Parietal lobe (tissue), 2 donors: ENCODE data around the gene NCOA6. TPM values are rescaled to one million over a fixed set of nuclear protein-coding genes. Genes with fewer than 3 reads are reported as not detected.

Experiments used
- small RNA-seq: library from RNA; depleted of rRNA; stranded (forward); fragments of <200 nt; gene quantifications from one replicate; pipeline ENCODE3, GENCODE V24; 2014; ENCODE audit warnings: low replicate concordance
- total RNA-seq: library from RNA; depleted of rRNA; stranded (reverse); fragments of >200 nt; gene quantifications from one replicate; pipeline ENCODE4 v1.2.3, GENCODE V29; 2014

The NCOA6 gene
- total RNA-seq: 51.6 TPM

DNA sequence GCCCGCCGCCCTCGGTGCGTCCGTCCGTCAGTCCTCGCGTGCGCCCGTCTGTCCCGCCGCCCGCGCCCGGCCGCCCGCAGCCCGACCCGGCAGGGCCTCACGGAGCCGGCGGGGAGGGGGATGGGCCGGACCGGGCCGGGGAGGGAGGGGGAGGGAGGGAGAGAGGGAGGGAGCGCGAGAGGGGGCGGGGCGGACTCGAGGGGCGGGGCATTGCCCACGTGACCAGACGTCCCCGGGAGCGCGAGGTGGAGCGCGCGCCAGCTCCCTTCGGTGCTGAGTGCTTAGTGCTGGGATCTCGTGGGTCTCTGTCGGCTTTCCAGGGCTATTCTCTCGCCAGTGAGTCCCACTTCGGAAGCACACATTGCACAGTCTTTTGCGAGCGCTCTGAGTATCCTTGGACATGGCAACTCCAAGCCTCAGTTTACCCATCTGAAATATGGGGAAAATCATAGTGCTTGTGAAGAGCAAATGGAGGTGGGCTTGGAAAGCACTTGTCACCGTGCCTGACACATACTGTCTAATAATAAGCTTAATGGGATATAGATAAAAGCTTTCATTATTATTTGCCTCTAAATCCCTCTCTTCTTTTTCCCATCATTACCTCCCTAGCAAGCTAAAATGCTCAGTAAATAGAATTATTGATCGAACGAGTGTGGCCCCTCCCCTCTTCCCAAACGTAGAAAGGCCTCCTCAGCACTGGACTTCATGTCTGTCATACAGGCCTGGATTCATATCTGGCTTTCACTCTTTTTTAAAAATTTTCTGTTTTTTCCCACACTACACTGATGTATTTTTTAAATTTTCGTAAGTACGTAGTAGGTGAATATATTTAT, at the start of gene NCOA6:
NCOA6 (minus strand) TSS at position 122 of the 833 bp plus-strand sequence. CDS start 43,296 bp downstream, outside the sequence.

DNA sequence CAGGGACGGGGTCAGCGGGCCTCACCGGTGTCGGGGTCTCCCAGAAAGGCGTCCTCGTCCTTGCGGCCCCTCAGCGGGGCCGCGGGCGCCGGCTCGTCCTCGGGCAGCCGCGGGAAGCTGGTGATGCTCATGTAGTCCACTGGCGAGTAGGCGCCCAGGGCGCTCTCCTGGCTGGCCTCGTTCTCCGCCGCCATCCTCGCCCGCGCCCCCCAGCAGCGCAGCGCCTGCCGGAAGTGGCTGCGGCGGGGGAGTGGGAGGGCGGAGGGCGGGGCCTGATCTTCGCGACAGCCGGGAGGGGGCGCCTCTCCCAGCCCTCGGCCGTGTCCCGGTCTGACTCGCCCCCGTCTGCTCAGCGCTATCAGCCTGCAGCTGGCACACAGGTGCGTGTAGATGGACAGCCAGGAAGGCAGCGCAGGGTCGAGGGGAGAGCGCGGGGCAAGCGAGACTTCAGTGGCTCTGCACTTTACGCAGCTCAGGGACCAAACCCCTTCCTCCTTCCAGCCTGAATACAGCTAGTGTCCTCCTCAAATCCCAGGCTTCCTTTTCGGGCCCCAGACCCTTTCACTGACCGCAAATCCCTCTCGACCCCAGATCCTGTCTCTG, 47.3 kb upstream of the NCOA6 start, which contains the start of gene GGT7:
GGT7 (minus strand) TSS at position 235 of the 603 bp plus-strand sequence; CDS start at position 194, 41 bp downstream.

DNA sequence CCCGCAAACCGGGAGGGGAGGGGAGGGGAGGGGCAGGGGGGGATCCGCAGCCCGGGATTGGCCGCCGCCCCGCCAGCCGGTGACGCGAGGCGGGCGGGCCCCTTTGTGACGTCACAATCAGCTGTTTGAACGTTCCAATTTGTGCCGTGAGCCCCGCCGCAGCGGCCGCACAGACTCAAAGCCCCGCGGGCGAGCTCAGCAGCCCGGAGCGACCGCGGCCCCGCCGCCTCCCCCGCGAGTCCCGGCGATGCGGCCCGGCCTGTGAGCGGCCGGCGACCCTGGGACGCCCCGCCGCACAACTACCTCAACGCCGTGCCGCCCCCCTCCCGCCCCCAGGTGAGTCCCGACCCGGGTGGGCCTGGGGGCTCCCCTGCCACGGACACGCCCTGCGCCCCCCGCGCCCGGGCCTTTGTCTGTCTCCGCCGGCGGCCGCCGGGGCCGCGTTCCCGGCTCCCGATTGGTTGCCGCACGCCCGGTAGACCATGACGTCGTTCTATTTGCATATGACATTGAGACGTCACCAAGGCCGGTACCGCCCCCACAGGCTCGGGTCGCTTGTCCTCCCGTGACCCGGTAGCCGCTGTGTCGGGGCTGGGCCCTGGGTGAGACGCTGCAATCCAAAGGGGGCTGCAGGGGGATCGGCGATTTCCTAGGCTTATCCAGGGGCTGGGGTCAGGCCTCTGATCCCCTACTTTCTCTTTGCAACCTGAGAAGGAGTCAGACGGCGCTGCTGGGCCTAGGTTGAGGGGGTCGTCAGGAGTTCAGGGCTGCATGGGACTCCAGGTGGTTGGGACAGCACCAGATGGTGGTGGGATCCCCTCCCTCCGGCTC, 121.1 kb downstream of the NCOA6 start, which contains the start of gene TP53INP2:
TP53INP2 (plus strand) TSS at position 168 of the 831 bp plus-strand sequence. CDS start 4,396 bp downstream, outside the sequence.

DNA sequence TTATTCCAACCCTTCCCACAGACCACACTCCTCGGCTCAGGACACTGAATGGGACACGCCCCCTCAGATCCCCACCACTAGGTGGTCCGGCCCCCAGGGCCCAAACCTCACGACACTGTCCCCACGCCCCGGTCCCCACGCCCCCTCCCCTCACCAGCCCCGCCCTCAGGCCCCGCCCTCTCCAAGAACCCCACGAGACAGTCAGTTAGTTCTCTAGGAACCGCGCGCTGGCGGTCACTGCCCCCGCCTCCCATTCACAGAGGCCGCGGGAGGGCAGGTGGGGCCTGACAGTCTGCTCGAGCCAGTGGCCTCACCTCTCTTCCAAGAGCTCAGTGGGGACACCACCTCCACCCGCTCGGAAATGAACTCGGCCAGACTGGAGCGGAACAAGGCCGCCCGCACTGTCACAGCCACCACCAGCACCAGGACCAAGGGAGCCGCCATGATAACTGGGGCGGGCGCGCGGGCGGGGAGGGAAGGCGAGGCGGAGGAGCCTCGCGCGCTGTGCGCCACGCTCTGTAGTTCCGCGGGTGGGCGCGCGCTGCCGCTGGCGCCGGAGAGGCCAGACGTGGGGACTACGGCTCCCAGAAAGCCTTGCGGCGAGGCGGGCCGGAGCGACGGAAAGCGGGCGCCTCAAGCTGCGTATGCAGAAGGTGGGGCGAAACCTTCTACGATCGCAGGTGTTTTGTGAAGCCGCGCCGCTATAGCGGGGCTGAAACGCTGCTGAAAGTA, 148.6 kb downstream of the NCOA6 start, which contains the start of gene PIGU:
PIGU (minus strand) TSS at position 451 of the 732 bp plus-strand sequence; CDS start at position 444, 7 bp downstream.

Small RNA genes lying within 50 kb of the gene (small RNA-seq; reads per million reads assigned to genes)
- not detected for gene AL118520.1

Other genes with a start within 250 kb of the NCOA6 start
- gene PIGU, start 148.6 kb downstream of the NCOA6 start, total RNA-seq: 30.0 TPM
- gene TP53INP2, start 121.3 kb downstream of the NCOA6 start, total RNA-seq: 9.1 TPM
- 26.9 TPM for gene GGT7, start 47.2 kb upstream of the NCOA6 start, total RNA-seq
- gene ACSS2, start 51.0 kb upstream of the NCOA6 start, total RNA-seq: 37.9 TPM
- gene GSS, start 130.2 kb upstream of the NCOA6 start, total RNA-seq: 41.9 TPM
- 0.31 TPM for gene MYH7B, start 130.2 kb upstream of the NCOA6 start, total RNA-seq